HG03175 (cell line): ENCODE measurements around the gene KITLG.
"Not testable (repeated sequence)": the region's sequence is repeated elsewhere in the genome, so short reads cannot be mapped to it uniquely, and the experiment has no call there.

Experiments
- ATAC-seq: cut with Tn5 transposase; IDR thresholded peaks from one replicate; pipeline ENCODE4 v1.9.1; 2021; ENCODE audit warnings: mild to moderate bottlenecking, moderate library complexity; ENCODE audit not compliant: unreplicated experiment

Gene KITLG

GRCh38 chr12:88496429-88496828 lies 83.8 kb downstream of the KITLG start:
- ATAC-seq, result no peak

GRCh38 chr12:88495031-88495430 lies 85.2 kb downstream of the KITLG start:
- ATAC-seq, result no peak

DNA sequence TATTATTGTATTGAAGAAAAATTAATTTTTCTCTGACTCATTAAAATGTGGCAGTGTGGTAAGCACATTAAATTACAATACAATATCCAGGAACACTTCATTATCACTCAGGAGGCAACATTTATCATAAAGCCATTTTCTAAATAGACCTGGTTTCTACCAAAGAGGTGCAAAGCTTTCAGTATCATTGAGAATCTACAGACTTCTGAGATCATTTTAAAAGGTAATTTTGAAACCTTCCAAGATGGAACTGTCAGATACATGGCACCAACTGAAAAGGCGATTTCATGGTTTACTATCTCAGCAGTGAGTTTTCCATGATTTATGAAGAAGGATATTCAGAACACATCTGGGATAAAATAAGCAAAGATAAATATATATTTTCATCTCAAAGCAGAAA lies 85.8 kb downstream of the KITLG start:
- no peak for ATAC-seq

DNA sequence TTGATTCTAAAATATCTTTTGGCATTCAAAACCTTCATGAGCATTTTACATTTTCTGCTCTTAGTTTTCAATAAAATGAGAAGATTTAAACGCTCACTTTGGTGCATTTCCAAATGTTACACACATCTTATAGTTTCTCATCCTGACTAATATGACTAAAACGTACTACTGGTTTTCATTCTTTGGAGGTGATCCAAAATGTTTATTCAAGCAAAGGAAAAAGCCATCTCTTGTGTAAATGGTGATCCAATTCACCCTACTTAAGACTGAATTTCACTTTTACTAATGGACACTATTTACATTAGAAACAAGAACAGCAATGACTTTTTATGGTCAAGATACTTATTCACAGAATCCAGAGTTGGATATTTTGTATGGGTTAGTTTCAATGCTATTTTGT lies 86.6 kb downstream of the KITLG start:
- no peak for ATAC-seq

DNA sequence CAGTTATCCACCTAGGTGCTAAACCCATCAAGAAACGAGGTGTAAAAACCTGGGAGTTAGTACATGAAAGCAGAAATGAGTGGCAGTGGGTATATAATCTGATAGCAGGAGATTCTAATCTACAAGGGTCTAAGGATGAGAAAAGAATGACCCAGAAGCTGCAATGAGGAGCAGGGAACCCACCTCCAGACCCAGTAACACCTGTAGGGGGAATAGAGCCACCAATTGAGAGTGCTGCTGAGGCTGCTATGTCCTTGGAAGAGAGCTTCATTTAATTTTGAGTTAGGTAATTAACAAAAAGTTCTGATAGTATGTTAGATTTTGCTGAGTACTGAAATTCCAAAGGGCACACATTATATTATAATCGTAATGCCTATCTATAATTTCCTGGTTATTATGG lies 89.8 kb downstream of the KITLG start:
- no peak for ATAC-seq

DNA sequence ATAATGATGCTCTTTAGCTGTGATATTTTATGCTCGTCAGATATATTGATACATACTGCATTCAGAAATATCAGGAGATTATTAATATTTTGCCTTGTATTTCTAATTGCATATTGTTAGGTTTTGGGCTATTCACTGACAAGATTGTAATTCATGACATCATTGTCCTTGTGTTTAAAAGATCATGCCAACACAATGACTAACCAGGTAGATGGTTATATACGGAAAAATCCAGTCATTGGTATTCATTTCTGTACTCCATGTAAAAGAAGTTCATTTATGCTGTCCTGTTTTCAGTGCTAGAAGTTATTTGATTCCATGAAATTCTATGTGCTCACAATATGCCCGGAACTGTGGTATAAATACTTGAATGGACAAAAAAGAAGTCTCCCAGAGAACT lies 107.5 kb downstream of the KITLG start:
- ATAC-seq, result no peak

- ATAC-seq, result no peak
These were observed 108.0 kb downstream of the KITLG start for GRCh38 chr12:88472248-88472647.

GRCh38 chr12:88471331-88472045 lies 108.8 kb downstream of the KITLG start:
- ATAC-seq, result no peak

GRCh38 chr12:88469154-88469553 lies 111.1 kb downstream of the KITLG start:
- no peak for ATAC-seq

DNA sequence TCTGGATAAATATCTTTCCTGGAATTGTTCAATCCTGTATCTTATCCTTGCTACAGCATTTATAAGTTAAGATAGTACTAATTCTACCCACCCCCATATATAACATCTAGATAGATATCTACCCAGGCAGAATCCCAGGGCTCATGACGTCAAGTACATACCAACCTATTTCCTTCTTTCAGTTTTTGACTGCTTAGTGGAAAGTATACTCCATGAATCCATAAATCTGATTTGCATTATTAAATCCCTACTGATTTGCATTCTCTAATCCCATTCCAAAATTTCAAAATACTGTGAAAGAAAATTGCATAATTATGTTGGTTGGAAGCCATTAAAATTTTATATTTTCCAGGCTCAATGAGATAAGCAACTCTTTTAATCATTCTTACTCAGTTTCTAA lies 111.7 kb downstream of the KITLG start:
- ATAC-seq, result no peak

DNA sequence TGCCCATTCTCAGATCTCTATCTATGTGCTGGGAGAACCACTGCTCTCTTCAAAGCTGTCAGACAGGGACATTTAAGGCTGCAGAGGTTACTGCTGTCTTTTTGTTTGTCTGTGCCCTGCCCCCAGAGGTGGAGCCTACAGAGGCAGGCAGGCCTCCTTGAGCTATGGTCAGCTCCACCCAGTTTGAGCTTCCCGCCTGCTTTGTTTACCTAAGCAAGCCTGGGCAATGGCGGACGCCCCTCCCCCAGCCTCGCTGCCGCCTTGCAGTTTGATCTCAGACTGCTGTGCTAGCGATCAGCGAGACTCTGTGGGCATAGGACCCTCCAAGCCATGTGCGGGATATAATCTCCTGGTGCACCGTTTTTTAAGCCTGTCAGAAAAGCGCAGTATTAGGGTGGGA lies 113.6 kb downstream of the KITLG start:
- not testable (repeated sequence) for ATAC-seq

GRCh38 chr12:88458327-88458726 lies 121.9 kb downstream of the KITLG start:
- ATAC-seq, result no peak

- no peak for ATAC-seq
These were observed 126.9 kb downstream of the KITLG start for GRCh38 chr12:88453323-88453722.

- ATAC-seq, result no peak
These were observed 129.1 kb downstream of the KITLG start for GRCh38 chr12:88451205-88451604.

- no peak for ATAC-seq
These were observed 130.1 kb downstream of the KITLG start for GRCh38 chr12:88450136-88450535.

- ATAC-seq, result no peak
These were observed 131.8 kb downstream of the KITLG start for GRCh38 chr12:88448337-88448915.

GRCh38 chr12:88445705-88446394 lies 134.4 kb downstream of the KITLG start:
- ATAC-seq, result no peak

- no peak for ATAC-seq
These were observed 135.8 kb downstream of the KITLG start for GRCh38 chr12:88444481-88444880.
